HG03520 (cell line): ENCODE results near the gene USP9X.
A peak's percentile ranks its signal among the peaks of the same experiment; 100 is the strongest.
"Not testable (repeated sequence)": the region's sequence is repeated elsewhere in the genome, so short reads cannot be mapped to it uniquely, and the experiment has no call there.

Experiments
- ATAC-seq: cut with Tn5 transposase; IDR thresholded peaks from one replicate; pipeline ENCODE4 v1.9.1; 2021; ENCODE audit warnings: mild to moderate bottlenecking, moderate library complexity; ENCODE audit not compliant: unreplicated experiment

The USP9X gene

GRCh38 chrX:41122664-41123257 is 37.5 kb downstream of the USP9X start:
- no peak for ATAC-seq

GRCh38 chrX:41127477-41128192 is 42.4 kb downstream of the USP9X start:
- no peak for ATAC-seq

GRCh38 chrX:41128955-41129354 is 43.7 kb downstream of the USP9X start:
- ATAC-seq: no peak

GRCh38 chrX:41131766-41132165 is 46.5 kb downstream of the USP9X start:
- no peak for ATAC-seq

GRCh38 chrX:41133551-41133950 is 48.3 kb downstream of the USP9X start:
- no peak for ATAC-seq

GRCh38 chrX:41137589-41137988 is 52.3 kb downstream of the USP9X start:
- ATAC-seq: no peak

GRCh38 chrX:41142130-41142910 is 57.1 kb downstream of the USP9X start:
- no peak for ATAC-seq

- no peak for ATAC-seq
These were observed 59.6 kb downstream of the USP9X start for GRCh38 chrX:41144873-41145272.

GRCh38 chrX:41145920-41146608 is 60.8 kb downstream of the USP9X start:
- no peak for ATAC-seq

GRCh38 chrX:41148553-41148952 is 63.3 kb downstream of the USP9X start:
- ATAC-seq: no peak

GRCh38 chrX:41150043-41150442 is 64.8 kb downstream of the USP9X start:
- no peak for ATAC-seq

GRCh38 chrX:41151726-41152125 is 66.5 kb downstream of the USP9X start:
- not testable (repeated sequence) for ATAC-seq

- no peak for ATAC-seq
These were observed 67.0 kb downstream of the USP9X start for GRCh38 chrX:41152221-41152620.

- ATAC-seq: no peak
These were observed 68.2 kb downstream of the USP9X start for GRCh38 chrX:41153448-41153847.

GRCh38 chrX:41153957-41154356 is 68.7 kb downstream of the USP9X start:
- no peak for ATAC-seq

GRCh38 chrX:41164449-41164848 is 79.2 kb downstream of the USP9X start:
- ATAC-seq: no peak

GRCh38 chrX:41167888-41168287 is 82.6 kb downstream of the USP9X start:
- ATAC-seq: no peak

- no peak for ATAC-seq
These were observed 91.0 kb downstream of the USP9X start for GRCh38 chrX:41176263-41176662.

GRCh38 chrX:41177297-41177696 is 92.1 kb downstream of the USP9X start:
- no peak for ATAC-seq

GRCh38 chrX:41178201-41178600 is 93.0 kb downstream of the USP9X start:
- no peak for ATAC-seq

- ATAC-seq: peak; percentile 52
These were observed 95.1 kb downstream of the USP9X start for GRCh38 chrX:41180194-41180908.
